GM23248 (cell line): ENCODE data around the gene COL26A1.

Experiments
- EZH2 ChIP-seq: fragments of 200-600 bp; sonication (generic); IDR thresholded peaks from 2 replicates; pipeline ENCODE4 v1.6.1; 2018; ENCODE audit warnings: antibody characterized with exemption, mild to moderate bottlenecking; ENCODE audit not compliant: insufficient read depth, poor library complexity, severe bottlenecking
- EZH2phosphoT487 ChIP-seq: fragments of 200-600 bp; sonication (generic); IDR thresholded peaks from 2 replicates; pipeline ENCODE4 v1.6.1; 2018; ENCODE audit warnings: antibody characterized with exemption, moderate library complexity, mild to moderate bottlenecking, low read depth; ENCODE audit not compliant: insufficient read depth

DNA sequence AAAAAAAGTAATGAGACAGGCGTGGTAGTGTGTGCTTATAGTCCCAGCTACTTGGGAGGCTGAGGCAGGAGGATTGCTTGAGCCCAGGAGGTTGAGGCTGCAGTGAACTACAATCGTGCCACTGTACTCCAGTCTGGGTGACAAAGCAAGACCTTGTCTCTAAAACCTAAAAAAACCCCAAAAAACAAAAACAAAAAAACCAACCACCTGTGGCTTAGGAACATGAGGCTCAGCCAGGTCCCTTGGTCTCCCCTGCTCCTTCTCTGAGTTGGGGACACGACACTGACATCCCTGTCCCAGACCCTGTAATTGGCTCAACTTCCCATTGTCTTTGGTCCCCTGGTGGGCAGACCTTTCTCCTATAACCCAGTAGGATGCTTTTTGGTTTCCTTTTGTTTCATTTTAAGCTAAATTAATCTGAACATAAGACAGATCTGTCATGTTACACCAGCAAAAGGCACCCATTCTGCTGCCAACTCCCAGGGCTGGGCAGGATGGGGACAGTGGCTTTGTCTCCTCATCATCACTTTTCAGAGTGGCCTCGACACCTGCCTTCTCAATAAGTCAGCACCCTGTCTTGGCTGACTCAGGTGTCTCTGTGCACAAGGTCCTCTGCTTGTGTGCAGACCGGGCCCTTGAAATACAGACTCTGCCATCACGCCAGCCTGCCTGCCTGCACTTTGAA lies 192.1 kb downstream of the COL26A1 start:
- TF ChIP-seq EZH2 (no peak), EZH2phosphoT487 (no peak)
